Right lobe of liver (tissue), 4 donors: ENCODE results near the gene LRP1.

Source experiments
- POLR2A ChIP-seq: fragments of 450-650 bp; IDR thresholded peaks from one replicate; pipeline ENCODE4 v1.6.1; 2017; ENCODE audit warnings: antibody characterized with exemption, mild to moderate bottlenecking
- TF ChIP-seq, protein P1 (sequence below), 4 donors: fragments of 200-600 bp in 3 of 4; fragments of 450-650 bp in 1 of 4; IDR thresholded peaks; one replicate each; pipeline versions ENCODE4 v1.5.1 to v1.8.0; 2016 to 2022; ENCODE audit warnings: antibody characterized with exemption in 4 of 4, mild to moderate bottlenecking in 2 of 4
- donor health status: DM: no; HTN: no; CAD: no.
- donor health status: DM: no; HTN: no; CAD: no.
- donor health status: DM: no; HTN: yes; CAD: no.

DNA sequence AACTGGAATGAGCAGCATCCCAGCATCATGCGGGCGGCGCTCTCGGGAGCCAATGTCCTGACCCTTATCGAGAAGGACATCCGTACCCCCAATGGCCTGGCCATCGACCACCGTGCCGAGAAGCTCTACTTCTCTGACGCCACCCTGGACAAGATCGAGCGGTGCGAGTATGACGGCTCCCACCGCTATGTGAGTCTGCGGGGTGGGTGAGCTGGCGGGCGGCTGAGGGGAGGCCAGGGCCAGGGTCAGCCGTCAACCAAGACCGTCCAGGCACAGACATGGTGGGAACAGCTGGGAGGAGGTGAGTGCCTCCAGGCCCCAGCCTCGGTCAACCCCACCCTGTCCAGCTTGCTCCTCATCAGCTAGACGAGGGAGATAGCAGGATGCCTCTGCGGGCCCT is 62.5 kb downstream of the LRP1 start:
- TF ChIP-seq, protein P1, sequence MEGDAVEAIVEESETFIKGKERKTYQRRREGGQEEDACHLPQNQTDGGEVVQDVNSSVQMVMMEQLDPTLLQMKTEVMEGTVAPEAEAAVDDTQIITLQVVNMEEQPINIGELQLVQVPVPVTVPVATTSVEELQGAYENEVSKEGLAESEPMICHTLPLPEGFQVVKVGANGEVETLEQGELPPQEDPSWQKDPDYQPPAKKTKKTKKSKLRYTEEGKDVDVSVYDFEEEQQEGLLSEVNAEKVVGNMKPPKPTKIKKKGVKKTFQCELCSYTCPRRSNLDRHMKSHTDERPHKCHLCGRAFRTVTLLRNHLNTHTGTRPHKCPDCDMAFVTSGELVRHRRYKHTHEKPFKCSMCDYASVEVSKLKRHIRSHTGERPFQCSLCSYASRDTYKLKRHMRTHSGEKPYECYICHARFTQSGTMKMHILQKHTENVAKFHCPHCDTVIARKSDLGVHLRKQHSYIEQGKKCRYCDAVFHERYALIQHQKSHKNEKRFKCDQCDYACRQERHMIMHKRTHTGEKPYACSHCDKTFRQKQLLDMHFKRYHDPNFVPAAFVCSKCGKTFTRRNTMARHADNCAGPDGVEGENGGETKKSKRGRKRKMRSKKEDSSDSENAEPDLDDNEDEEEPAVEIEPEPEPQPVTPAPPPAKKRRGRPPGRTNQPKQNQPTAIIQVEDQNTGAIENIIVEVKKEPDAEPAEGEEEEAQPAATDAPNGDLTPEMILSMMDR (IDR thresholded peaks at IDR 0.05): no peak
- TF ChIP-seq POLR2A: no peak
